Transverse colon (tissue), 4 donors: ENCODE measurements around the gene DCAF10. TPM values are rescaled to one million over a fixed set of nuclear protein-coding genes. Genes with fewer than 3 reads are reported as not detected.
"Not testable (repeated sequence)": the region's sequence is repeated elsewhere in the genome, so short reads cannot be mapped to it uniquely, and the experiment has no call there.

Experiments
- DNase-seq: peaks from one replicate; pipeline ENCODE4 v3.0.0-alpha.2; 2019
- H3K27ac ChIP-seq, 4 donors: fragments of 200-600 bp; sonication (generic); 2 replicates each; pipeline ENCODE4 v1.5.1; 2016 to 2018; ENCODE audit warnings: inconsistent platforms in 4 of 4
- H3K27me3 ChIP-seq: fragments of 200-600 bp; sonication (generic); 2 replicates; pipeline ENCODE4 v1.5.1; 2017; ENCODE audit warnings: inconsistent platforms
- H3K36me3 ChIP-seq, 4 donors: fragments of 200-600 bp; sonication (generic); 2 replicates each; pipeline ENCODE4 v1.5.1; 2017 to 2019; ENCODE audit warnings: inconsistent platforms in 4 of 4
- H3K4me1 ChIP-seq, 4 donors: fragments of 200-600 bp; sonication (generic); 2 replicates each; pipeline ENCODE4 v1.5.1; 2017 to 2020; ENCODE audit warnings: inconsistent platforms in 4 of 4
- H3K4me3 ChIP-seq, 4 donors: fragments of 200-600 bp; sonication (generic); 1 replicate in 1 of 4; 2 replicates in 3 of 4; pipeline versions ENCODE4 v1.5.1 to v1.6.1; 2017 to 2019; ENCODE audit warnings: inconsistent platforms in 4 of 4
- H3K9me3 ChIP-seq, 2 donors: fragments of 200-600 bp; sonication (generic); 2 replicates each; pipeline ENCODE4 v1.5.1; 2017 to 2019; ENCODE audit warnings: inconsistent platforms in 2 of 2
- EP300 ChIP-seq: sonication (generic); formaldehyde crosslinking; IDR thresholded peaks from one replicate; pipeline ENCODE4 v1.6.1; 2017; ENCODE audit warnings: antibody characterized with exemption, low read depth
- POLR2A ChIP-seq: fragments of 450-650 bp; IDR thresholded peaks from one replicate; pipeline ENCODE4 v1.6.1; 2016; ENCODE audit warnings: antibody characterized with exemption, mild to moderate bottlenecking, moderate library complexity
- POLR2AphosphoS5 ChIP-seq, 3 donors: sonication (generic); formaldehyde crosslinking; IDR thresholded peaks; one replicate each; pipeline ENCODE4 v1.6.1; 2016; ENCODE audit warnings: antibody characterized with exemption in 3 of 3
- WGBS, 2 donors: methylation state at CpG; one replicate each; pipeline ENCODE4 v1.1.5; 2018; ENCODE audit warnings: low coverage in 1 of 2; 5-methylcytosine and 5-hydroxymethylcytosine counted together
- in situ Hi-C, 4 donors: fragments of 200-750 bp; cut with MboI; loops; one replicate each; pipeline versions ENCODE4 v1.15.0 to v1.15.1; 2017; ENCODE audit warnings: low sequenced_read_pairs in 3 of 4, low pct_ligation_motif_present in 1 of 4, low pct_unique_long_range_greater_than_20kb in 1 of 4
- intact Hi-C: fragments of 100-400 bp; cut with DNase I; formaldehyde crosslinking; loops from one replicate; pipeline ENCODE4 v1.15.1; 2023; ENCODE audit warnings: low total_unique reads
- total RNA-seq, 4 donors: library from RNA; depleted of rRNA; stranded (reverse); fragments of >200 nt; gene quantifications; one replicate each; pipeline ENCODE4 v1.1.0, GENCODE V29; 2016
- TF ChIP-seq, protein P1 (sequence below), 5 experiments: fragments of 200-600 bp in 3 of 5; fragments of 450-650 bp in 2 of 5; sonication (generic) in 3 of 5; IDR thresholded peaks; 1 replicate in 2 of 5; 2 replicates in 3 of 5; pipeline ENCODE4 v1.5.1; 2016 to 2017; ENCODE audit warnings: antibody characterized with exemption in 5 of 5, inconsistent platforms in 3 of 5, mild to moderate bottlenecking in 2 of 5, moderate library complexity in 1 of 5

Gene DCAF10
- total RNA-seq, 4 donors from 2014 or later = 12.0 to 493 (median 34.2) TPM

DNA sequence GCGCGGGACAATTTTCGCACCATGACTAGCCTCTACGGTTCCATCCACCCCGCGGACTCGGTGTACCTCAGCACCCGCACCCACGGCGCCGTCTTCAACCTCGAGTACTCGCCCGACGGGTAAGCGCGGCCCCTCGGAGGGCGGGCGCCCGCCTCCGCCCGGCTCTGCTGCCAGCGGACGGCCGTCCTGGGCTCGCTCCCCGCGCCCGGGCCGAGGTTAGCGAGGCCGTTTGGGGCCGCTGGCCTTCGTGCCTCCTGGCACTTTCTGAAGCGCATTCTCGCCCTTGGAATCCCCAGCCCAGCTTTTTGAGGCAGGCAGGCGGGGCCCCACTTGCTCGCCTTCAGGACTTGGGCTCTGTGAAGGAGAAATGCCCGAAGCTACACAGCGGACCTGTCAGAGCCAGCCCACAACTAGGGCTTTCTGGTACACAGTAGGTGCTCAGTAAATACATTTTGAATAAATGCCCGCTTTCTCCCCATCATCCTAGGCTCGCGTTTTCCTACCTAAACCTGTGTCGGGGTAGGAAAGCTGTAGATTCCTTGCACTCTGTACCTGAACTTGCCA lies 772 bp downstream of the DCAF10 start:
- TF ChIP-seq, protein P1, sequence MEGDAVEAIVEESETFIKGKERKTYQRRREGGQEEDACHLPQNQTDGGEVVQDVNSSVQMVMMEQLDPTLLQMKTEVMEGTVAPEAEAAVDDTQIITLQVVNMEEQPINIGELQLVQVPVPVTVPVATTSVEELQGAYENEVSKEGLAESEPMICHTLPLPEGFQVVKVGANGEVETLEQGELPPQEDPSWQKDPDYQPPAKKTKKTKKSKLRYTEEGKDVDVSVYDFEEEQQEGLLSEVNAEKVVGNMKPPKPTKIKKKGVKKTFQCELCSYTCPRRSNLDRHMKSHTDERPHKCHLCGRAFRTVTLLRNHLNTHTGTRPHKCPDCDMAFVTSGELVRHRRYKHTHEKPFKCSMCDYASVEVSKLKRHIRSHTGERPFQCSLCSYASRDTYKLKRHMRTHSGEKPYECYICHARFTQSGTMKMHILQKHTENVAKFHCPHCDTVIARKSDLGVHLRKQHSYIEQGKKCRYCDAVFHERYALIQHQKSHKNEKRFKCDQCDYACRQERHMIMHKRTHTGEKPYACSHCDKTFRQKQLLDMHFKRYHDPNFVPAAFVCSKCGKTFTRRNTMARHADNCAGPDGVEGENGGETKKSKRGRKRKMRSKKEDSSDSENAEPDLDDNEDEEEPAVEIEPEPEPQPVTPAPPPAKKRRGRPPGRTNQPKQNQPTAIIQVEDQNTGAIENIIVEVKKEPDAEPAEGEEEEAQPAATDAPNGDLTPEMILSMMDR (IDR thresholded peaks at IDR 0.05) = no peak
- TF ChIP-seq POLR2A = no peak
- TF ChIP-seq EP300 = no peak
- no peak for TF ChIP-seq POLR2AphosphoS5 (IDR thresholded peaks at IDR 0.05)

DNA sequence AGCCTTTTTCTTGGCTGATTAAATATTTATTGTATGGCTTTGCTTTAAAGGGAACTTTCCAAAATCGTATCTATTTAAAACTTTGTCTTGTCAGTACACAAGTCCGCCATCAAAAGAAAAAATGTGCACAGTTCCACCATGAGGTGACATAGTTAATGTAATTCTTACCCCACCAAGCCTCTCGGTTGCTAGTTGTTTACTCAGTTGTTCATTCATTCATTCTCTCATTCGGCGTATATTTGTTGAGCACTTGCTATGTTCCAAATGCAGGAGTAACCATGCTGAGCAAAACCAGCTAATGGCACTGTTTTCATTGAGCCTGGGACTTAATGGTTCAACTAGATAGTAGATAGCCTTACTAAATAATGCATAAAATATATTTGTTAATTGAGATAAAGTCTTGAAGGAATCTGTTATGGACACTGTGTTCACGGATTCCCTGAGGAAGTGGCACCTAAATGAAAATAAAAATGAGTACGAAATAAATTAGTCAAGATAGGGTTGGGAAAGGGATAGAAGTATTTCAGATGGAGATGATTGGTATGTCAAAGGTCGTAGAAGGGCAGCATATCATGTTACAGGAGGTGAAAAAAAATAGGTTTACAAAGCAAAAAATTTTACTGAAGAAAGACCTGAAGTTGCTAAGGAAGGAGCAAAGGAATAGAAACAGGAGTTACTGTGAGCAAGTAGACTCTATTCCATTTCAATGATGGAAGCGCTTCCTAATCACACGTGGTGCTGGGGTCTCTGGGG lies 1.5 kb downstream of the DCAF10 start:
- H3K4me3 ChIP-seq = peak overlapping the region; percentile 73 to 95 (median 84)
- H3K9me3 ChIP-seq = no peaks in the 10 kb centered on the region
- WGBS, 2 donors = 47 to 49% methylated on average over 8 to 10 of the region's 10 CpGs
- TF ChIP-seq, protein P1 (IDR thresholded peaks at IDR 0.05) = no peak
- no peak for TF ChIP-seq POLR2AphosphoS5 (IDR thresholded peaks at IDR 0.05)
- no peak for TF ChIP-seq POLR2A
- TF ChIP-seq EP300 = no peak
- intact Hi-C loops (no loop called here), in situ Hi-C loops (no loop called here)
- DNase-seq = no peak
- H3K4me1 ChIP-seq = peaks cover 12 to 37% (median 16%) of the 10 kb centered on the region in 4 donors
- peak overlapping the region in 3 of 4 donors; percentile 90 to 93 (median 93) for H3K27ac ChIP-seq
- H3K36me3 ChIP-seq = no peaks in the 10 kb centered on the region
- no peaks in the 10 kb centered on the region for H3K27me3 ChIP-seq

More for the DNA sequence above, 772 bp downstream of the DCAF10 start:
- Histone ChIP-seq H3K4me3 (peak overlapping the region; percentile 73 to 95 (median 84)), H3K27me3 (no peaks in the 10 kb centered on the region), H3K27ac (peak overlapping the region; percentile 90 to 93 (median 92)), H3K9me3 (no peaks in the 10 kb centered on the region), H3K36me3 (no peaks in the 10 kb centered on the region), H3K4me1 (peaks cover 12 to 37% (median 16%) of the 10 kb centered on the region in 4 donors)
- DNase-seq = peak; percentile 33
- in situ Hi-C loops (no loop called here), intact Hi-C loops (no loop called here)
- WGBS, 2 donors = 1% methylated on average over 42 of the region's 45 CpGs; no CpG with 5 or more reads in 1 of the 2 donors

DNA sequence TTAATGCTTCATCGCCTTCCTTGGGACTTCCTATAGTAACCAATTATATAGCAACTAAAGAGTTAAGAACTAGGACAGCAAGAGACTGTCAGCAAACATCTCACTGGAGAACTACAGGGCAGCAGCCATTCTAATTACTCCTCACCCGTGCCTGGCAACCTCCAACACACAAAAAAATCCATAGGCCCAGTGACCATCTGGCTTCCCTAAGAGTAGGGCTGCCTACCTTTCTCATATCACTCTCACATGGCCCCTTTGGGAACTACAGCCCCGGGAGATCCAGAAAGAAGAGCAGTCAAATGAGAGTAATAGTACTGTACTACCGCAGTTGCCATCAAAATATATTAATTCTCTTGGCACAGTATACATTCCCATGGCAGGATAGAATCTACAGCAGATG lies 5.7 kb downstream of the DCAF10 start:
- Histone ChIP-seq H3K4me1 (peaks cover 12 to 31% (median 16%) of the 10 kb centered on the region in 4 donors), H3K36me3 (no peaks in the 10 kb centered on the region), H3K27ac (no peak overlapping the region), H3K9me3 (no peaks in the 10 kb centered on the region), H3K27me3 (no peaks in the 10 kb centered on the region), H3K4me3 (no peak overlapping the region)
- TF ChIP-seq, protein P1 (IDR thresholded peaks at IDR 0.05) = no peak
- TF ChIP-seq POLR2AphosphoS5 (IDR thresholded peaks at IDR 0.05) (no peak), EP300 (no peak), POLR2A (no peak)
- 47 to 64% methylated on average over 3 to 4 of the region's 4 CpGs for WGBS, 2 donors
- intact Hi-C loops = no loop called here
- DNase-seq = no peak
- in situ Hi-C loops = no loop called here

DNA sequence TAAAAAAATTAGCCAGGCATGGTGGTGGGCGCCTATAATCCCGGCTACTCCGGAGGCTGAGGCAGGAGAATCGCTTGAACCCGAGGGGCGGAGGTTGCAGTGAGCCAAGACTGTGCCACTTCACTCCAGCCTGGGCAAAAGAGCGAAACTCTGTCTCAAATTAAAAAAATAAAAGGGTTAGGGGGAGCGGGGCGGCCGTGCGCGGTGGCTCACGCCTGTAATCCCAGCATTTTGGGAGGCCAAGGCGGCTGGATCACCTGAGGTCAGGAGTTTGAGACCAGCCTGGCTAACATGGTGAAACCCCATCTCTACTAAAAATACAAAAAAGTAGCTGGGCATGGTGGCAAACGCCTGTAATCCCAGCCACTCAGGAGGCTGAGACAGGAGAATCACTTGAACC lies 9.1 kb downstream of the DCAF10 start:
- 91 to 100% methylated on average over 8 to 15 of the region's 15 CpGs for WGBS, 2 donors
- H3K9me3 ChIP-seq, H3K36me3 ChIP-seq, DNase-seq, H3K4me1 ChIP-seq, H3K27me3 ChIP-seq, H3K4me3 ChIP-seq, H3K27ac ChIP-seq, in situ Hi-C loops, intact Hi-C loops: not testable (repeated sequence)
